CD4-positive, alpha-beta T cell treated with Interleukin-10 for 1 hour (primary cell): ENCODE measurements around the gene HIRIP3.

ENCODE experiments used
- DNase-seq: peaks from one replicate; pipeline ENCODE4 v3.0.0-alpha.2; 2020

Gene HIRIP3

GRCh38 chr16:29995911-29996765, 721 bp upstream of the HIRIP3 start, which contains the start of gene INO80E:
TSS of gene INO80E (plus strand) at chr16:29996241. CDS start at chr16:29996311, 70 bp downstream.
- peak; percentile 98 for DNase-seq

GRCh38 chr16:29994600-29995323, 655 bp downstream of the HIRIP3 start:
- DNase-seq = no peak

- DNase-seq = no peak
These were observed 1.4 kb downstream of the HIRIP3 start for GRCh38 chr16:29993903-29994599.

GRCh38 chr16:29993191-29993902, 2.1 kb downstream of the HIRIP3 start:
- no peak for DNase-seq

GRCh38 chr16:29992344-29992967, 3.0 kb downstream of the HIRIP3 start:
- no peak for DNase-seq

GRCh38 chr16:29991571-29991904, 3.9 kb downstream of the HIRIP3 start:
- DNase-seq = no peak

GRCh38 chr16:29990883-29991570, 4.4 kb downstream of the HIRIP3 start:
- DNase-seq = no peak

- DNase-seq = no peak
These were observed 5.4 kb downstream of the HIRIP3 start for GRCh38 chr16:29990034-29990433.

- DNase-seq = no peak
These were observed 6.1 kb downstream of the HIRIP3 start for GRCh38 chr16:29989111-29989858.

GRCh38 chr16:29988346-29989075, 6.9 kb downstream of the HIRIP3 start:
- no peak for DNase-seq

GRCh38 chr16:29987371-29988085, 7.9 kb downstream of the HIRIP3 start:
- no peak for DNase-seq

- no peak for DNase-seq
These were observed 8.5 kb downstream of the HIRIP3 start for GRCh38 chr16:29986931-29987330.

- no peak for DNase-seq
These were observed 9.2 kb downstream of the HIRIP3 start for GRCh38 chr16:29986231-29986630.

GRCh38 chr16:29985271-29985811, 10.1 kb downstream of the HIRIP3 start:
- DNase-seq = no peak

- no peak for DNase-seq
These were observed 10.7 kb downstream of the HIRIP3 start for GRCh38 chr16:29984764-29985147.

- no peak for DNase-seq
These were observed 11.2 kb downstream of the HIRIP3 start for GRCh38 chr16:29984137-29984763.

GRCh38 chr16:29983420-29984136, 11.8 kb downstream of the HIRIP3 start:
- no peak for DNase-seq
